Loucy (cell line): ENCODE data around the gene C9.

ENCODE experiments used
- H2AFZ ChIP-seq: fragments of 200-600 bp; sonication (generic); 2 replicates; pipeline ENCODE4 v1.6.0; 2016; ENCODE audit warnings: antibody characterized with exemption, mild to moderate bottlenecking, low read length, moderate library complexity
- H3F3A ChIP-seq: fragments of 200-600 bp; 2 replicates; pipeline ENCODE4 v1.6.0; 2016; ENCODE audit warnings: antibody characterized with exemption, low read depth, mild to moderate bottlenecking
- H3K27me3 ChIP-seq: fragments of 200-600 bp; sonication (generic); 2 replicates; pipeline ENCODE4 v1.6.1; 2014; ENCODE audit warnings: low read length, mild to moderate bottlenecking; ENCODE audit not compliant: insufficient read depth, poor library complexity, severe bottlenecking
- H3K36me3 ChIP-seq: fragments of 200-600 bp; sonication (generic); 2 replicates; pipeline ENCODE4 v1.6.1; 2016; ENCODE audit warnings: low read length; ENCODE audit not compliant: insufficient read depth
- H3K4me1 ChIP-seq: fragments of 200-600 bp; sonication (generic); 2 replicates; pipeline ENCODE4 v1.5.1; 2014; ENCODE audit warnings: low read length, mild to moderate bottlenecking; ENCODE audit not compliant: insufficient read depth, poor library complexity, severe bottlenecking
- H3K4me2 ChIP-seq: fragments of 200-600 bp; sonication (generic); 2 replicates; pipeline ENCODE4 v1.6.0; 2014; ENCODE audit warnings: antibody characterized with exemption, low read length, low read depth, mild to moderate bottlenecking; ENCODE audit not compliant: poor library complexity, severe bottlenecking
- H3K4me3 ChIP-seq: fragments of 200-600 bp; sonication (generic); 2 replicates; pipeline ENCODE4 v1.5.1; 2014; ENCODE audit warnings: low read length, mild to moderate bottlenecking, mixed read lengths; ENCODE audit not compliant: poor library complexity, severe bottlenecking
- H3K79me2 ChIP-seq: fragments of 200-600 bp; sonication (generic); 2 replicates; pipeline ENCODE4 v1.6.1; 2014; ENCODE audit warnings: low read length; ENCODE audit not compliant: insufficient read depth
- H3K9ac ChIP-seq: fragments of 200-600 bp; sonication (generic); 2 replicates; pipeline ENCODE4 v1.6.0; 2014; ENCODE audit warnings: mild to moderate bottlenecking, low read depth, low read length, moderate library complexity; ENCODE audit not compliant: poor library complexity, severe bottlenecking
- H3K9me2 ChIP-seq: fragments of 200-600 bp; sonication (generic); replicated peaks from 2 replicates; pipeline ENCODE4 v1.6.1; 2016; ENCODE audit warnings: low read depth, low read length, mixed read lengths
- H3K9me3 ChIP-seq: fragments of 200-600 bp; sonication (generic); 2 replicates; pipeline ENCODE4 v1.6.1; 2014; ENCODE audit warnings: mild to moderate bottlenecking, antibody characterized with exemption, low read length, low read depth; ENCODE audit not compliant: insufficient read depth
- H4K20me1 ChIP-seq: fragments of 200-600 bp; sonication (generic); 2 replicates; pipeline ENCODE4 v1.6.0; 2014; ENCODE audit warnings: antibody characterized with exemption, low read length, mild to moderate bottlenecking; ENCODE audit not compliant: insufficient read depth, poor library complexity, severe bottlenecking
- EZH2phosphoT487 ChIP-seq: fragments of 200-600 bp; IDR thresholded peaks from 2 replicates; pipeline ENCODE4 v1.6.1; 2018; ENCODE audit warnings: antibody characterized with exemption, mild to moderate bottlenecking, moderate library complexity, borderline replicate concordance
- TF ChIP-seq, protein P1 (sequence below): fragments of 200-600 bp; sonication (generic); conservative IDR thresholded peaks from 2 replicates; pipeline ENCODE4 v1.5.1; 2014; ENCODE audit warnings: mild to moderate bottlenecking, antibody characterized with exemption, low read length

C9 gene

DNA sequence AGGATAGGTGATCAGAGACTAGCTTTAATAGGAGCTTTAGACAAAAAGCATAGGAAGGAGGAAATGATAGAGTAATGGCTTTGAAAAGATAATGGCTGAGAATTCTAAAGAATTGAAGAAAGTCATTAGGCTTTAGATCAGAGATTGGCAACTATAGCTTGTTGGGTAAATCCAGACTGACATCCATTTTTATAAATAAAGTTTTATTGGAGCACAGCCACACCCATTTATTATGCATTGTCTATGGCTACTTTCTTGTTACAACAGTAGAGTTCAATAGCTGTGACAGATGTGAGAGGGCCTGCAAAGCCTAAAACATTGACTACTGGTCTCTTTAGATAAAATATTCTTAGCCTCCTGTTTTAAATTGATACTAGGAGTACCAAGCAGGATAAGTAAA is 104.2 kb downstream of the C9 start:
- H3K4me1 ChIP-seq: no peaks in the 10 kb centered on the region
- no peaks in the 10 kb centered on the region for H3F3A ChIP-seq
- no peak for TF ChIP-seq EZH2phosphoT487
- TF ChIP-seq, protein P1, sequence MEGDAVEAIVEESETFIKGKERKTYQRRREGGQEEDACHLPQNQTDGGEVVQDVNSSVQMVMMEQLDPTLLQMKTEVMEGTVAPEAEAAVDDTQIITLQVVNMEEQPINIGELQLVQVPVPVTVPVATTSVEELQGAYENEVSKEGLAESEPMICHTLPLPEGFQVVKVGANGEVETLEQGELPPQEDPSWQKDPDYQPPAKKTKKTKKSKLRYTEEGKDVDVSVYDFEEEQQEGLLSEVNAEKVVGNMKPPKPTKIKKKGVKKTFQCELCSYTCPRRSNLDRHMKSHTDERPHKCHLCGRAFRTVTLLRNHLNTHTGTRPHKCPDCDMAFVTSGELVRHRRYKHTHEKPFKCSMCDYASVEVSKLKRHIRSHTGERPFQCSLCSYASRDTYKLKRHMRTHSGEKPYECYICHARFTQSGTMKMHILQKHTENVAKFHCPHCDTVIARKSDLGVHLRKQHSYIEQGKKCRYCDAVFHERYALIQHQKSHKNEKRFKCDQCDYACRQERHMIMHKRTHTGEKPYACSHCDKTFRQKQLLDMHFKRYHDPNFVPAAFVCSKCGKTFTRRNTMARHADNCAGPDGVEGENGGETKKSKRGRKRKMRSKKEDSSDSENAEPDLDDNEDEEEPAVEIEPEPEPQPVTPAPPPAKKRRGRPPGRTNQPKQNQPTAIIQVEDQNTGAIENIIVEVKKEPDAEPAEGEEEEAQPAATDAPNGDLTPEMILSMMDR: no peak
- no peaks in the 10 kb centered on the region for H3K9me3 ChIP-seq
- H2AFZ ChIP-seq: no peak overlapping the region
- no peak overlapping the region for H3K4me3 ChIP-seq
- no peaks in the 10 kb centered on the region for H3K36me3 ChIP-seq
- H3K27me3 ChIP-seq: no peaks in the 10 kb centered on the region
- H3K9ac ChIP-seq: no peak overlapping the region
- H3K4me2 ChIP-seq: no peak overlapping the region
- no peaks in the 10 kb centered on the region for H3K79me2 ChIP-seq
- no peaks in the 10 kb centered on the region for H4K20me1 ChIP-seq
- no peaks in the 10 kb centered on the region for H3K9me2 ChIP-seq

GRCh38 chr5:39257554-39257953 is 106.7 kb downstream of the C9 start:
- no peaks in the 10 kb centered on the region for H3K79me2 ChIP-seq
- no peaks in the 10 kb centered on the region for H3K27me3 ChIP-seq
- no peaks in the 10 kb centered on the region for H3K4me1 ChIP-seq
- no peaks in the 10 kb centered on the region for H3K36me3 ChIP-seq
- no peaks in the 10 kb centered on the region for H3K9me2 ChIP-seq
- no peaks in the 10 kb centered on the region for H4K20me1 ChIP-seq
- no peak overlapping the region for H3K4me3 ChIP-seq
- TF ChIP-seq, protein P1: no peak
- no peak for TF ChIP-seq EZH2phosphoT487
- H3F3A ChIP-seq: no peaks in the 10 kb centered on the region
- H3K9ac ChIP-seq: no peak overlapping the region
- no peak overlapping the region for H3K4me2 ChIP-seq
- no peak overlapping the region for H2AFZ ChIP-seq
- no peaks in the 10 kb centered on the region for H3K9me3 ChIP-seq

DNA sequence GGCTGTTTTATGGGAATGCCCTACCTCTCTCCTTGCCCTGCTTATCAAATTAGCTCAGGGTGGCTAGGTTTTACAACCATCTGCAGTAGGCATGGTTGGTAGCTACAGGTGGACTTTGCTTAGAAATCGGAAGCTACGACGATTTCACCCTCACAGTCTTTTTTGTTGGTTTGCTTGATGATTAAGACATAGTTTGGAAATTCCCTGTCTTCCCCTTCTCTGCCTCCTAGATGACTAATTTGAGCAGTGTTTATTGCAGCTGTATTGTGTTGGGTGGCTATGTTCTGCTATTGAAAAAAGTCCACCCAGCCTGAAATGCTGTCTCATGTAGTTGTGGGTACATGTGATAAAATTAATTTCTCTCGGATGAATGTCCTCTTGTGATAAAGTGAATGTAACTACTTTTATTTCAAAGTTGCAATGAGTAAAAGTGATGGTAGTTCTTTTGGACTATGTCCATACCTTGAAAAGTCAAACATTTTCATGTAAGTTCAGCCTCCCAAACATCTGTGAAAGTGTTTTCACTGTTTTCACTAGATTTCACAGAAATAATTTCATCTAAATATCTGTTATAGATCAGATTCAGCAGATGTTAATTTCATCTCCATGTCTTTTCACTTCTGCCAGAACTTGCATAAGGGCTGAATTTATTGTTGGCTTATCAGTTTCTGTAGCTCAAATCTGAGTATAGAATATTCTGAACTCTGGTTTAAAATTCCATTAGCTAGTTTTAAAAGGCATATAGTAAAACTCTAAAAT is 107.6 kb downstream of the C9 start:
- no peak overlapping the region for H3K9ac ChIP-seq
- H3K4me2 ChIP-seq: no peak overlapping the region
- TF ChIP-seq, protein P1: no peak
- no peak for TF ChIP-seq EZH2phosphoT487

More for the DNA sequence above, 107.6 kb downstream of the C9 start:
- Histone ChIP-seq H3F3A (no peaks in the 10 kb centered on the region), H3K27me3 (no peaks in the 10 kb centered on the region), H3K4me3 (no peak overlapping the region), H3K79me2 (no peaks in the 10 kb centered on the region), H3K36me3 (no peaks in the 10 kb centered on the region), H3K9me2 (no peaks in the 10 kb centered on the region), H2AFZ (no peak overlapping the region), H3K9me3 (no peaks in the 10 kb centered on the region), H4K20me1 (no peaks in the 10 kb centered on the region), H3K4me1 (no peaks in the 10 kb centered on the region)
